ENCODE results near the gene MAP1B.

DNA sequence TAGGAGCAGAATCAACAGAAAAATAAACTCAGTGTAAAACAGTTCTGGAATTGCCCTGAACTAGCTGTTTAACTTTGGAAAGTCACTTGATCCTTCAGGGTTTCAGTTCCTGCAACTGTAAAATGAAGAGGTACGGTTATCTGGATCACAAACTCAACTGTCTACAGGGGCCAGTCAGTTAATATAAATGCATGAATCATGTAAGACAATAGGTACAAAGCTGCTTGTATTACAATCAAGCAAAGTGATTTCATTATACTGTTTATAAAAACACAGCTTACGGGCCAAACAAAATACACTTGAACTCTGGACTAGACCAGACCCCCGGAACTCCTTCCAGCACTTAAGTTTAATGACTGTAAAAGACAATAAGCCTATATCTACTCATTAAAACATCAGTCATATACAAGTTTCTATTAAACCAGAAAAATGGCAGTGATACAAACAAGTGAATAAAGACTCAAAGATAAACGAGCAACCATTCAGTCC lies 139.7 kb downstream of the MAP1B start:
- TF ChIP-seq, protein P1, sequence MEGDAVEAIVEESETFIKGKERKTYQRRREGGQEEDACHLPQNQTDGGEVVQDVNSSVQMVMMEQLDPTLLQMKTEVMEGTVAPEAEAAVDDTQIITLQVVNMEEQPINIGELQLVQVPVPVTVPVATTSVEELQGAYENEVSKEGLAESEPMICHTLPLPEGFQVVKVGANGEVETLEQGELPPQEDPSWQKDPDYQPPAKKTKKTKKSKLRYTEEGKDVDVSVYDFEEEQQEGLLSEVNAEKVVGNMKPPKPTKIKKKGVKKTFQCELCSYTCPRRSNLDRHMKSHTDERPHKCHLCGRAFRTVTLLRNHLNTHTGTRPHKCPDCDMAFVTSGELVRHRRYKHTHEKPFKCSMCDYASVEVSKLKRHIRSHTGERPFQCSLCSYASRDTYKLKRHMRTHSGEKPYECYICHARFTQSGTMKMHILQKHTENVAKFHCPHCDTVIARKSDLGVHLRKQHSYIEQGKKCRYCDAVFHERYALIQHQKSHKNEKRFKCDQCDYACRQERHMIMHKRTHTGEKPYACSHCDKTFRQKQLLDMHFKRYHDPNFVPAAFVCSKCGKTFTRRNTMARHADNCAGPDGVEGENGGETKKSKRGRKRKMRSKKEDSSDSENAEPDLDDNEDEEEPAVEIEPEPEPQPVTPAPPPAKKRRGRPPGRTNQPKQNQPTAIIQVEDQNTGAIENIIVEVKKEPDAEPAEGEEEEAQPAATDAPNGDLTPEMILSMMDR (IDR thresholded peaks at IDR 0.05): no peak
- no peak for TF ChIP-seq POLR2A (IDR thresholded peaks at IDR 0.05)
